IPS-15b (cell line): ENCODE measurements around the gene CDC42EP2.

Experiments used
- H3K27me3 ChIP-seq: one replicate; pipeline ENCODE4 v1.6.1; 2013; ENCODE audit warnings: low read length; ENCODE audit not compliant: control insufficient read depth, insufficient read depth
- H3K36me3 ChIP-seq: one replicate; pipeline ENCODE4 v1.6.1; 2013; ENCODE audit warnings: low read length; ENCODE audit not compliant: control insufficient read depth, insufficient read depth
- H3K4me1 ChIP-seq: one replicate; pipeline ENCODE4 v1.6.1; 2013; ENCODE audit warnings: mild to moderate bottlenecking, low read length; ENCODE audit not compliant: control insufficient read depth, insufficient read depth
- H3K4me3 ChIP-seq: one replicate; pipeline ENCODE4 v1.5.1; 2013; ENCODE audit warnings: low read depth, low read length
- H3K9ac ChIP-seq: one replicate; pipeline ENCODE4 v1.6.1; 2013; ENCODE audit warnings: low read depth, mild to moderate bottlenecking, low read length
- H3K9me3 ChIP-seq: one replicate; pipeline ENCODE4 v1.6.1; 2013; ENCODE audit warnings: mild to moderate bottlenecking, low read length; ENCODE audit not compliant: control insufficient read depth, insufficient read depth

The CDC42EP2 gene

GRCh38 chr11:65355013-65355775, 40.5 kb downstream of the CDC42EP2 start:
- peaks cover 29% of the 10 kb centered on the region for H3K27me3 ChIP-seq
- no peaks in the 10 kb centered on the region for H3K4me1 ChIP-seq
- H3K9me3 ChIP-seq, result no peaks in the 10 kb centered on the region
- H3K36me3 ChIP-seq, result peaks cover 8% of the 10 kb centered on the region
- H3K9ac ChIP-seq, result no peak overlapping the region
- H3K4me3 ChIP-seq, result peak overlapping the region; percentile 86

GRCh38 chr11:65355776-65356393, 41.2 kb downstream of the CDC42EP2 start:
- Histone ChIP-seq H3K27me3 (peaks cover 29% of the 10 kb centered on the region), H3K9ac (no peak overlapping the region), H3K4me3 (peak overlapping the region; percentile 86), H3K36me3 (peaks cover 8% of the 10 kb centered on the region), H3K9me3 (no peaks in the 10 kb centered on the region), H3K4me1 (no peaks in the 10 kb centered on the region)

- Histone ChIP-seq H3K36me3 (peaks cover 7% of the 10 kb centered on the region), H3K4me1 (no peaks in the 10 kb centered on the region), H3K27me3 (peaks cover 29% of the 10 kb centered on the region), H3K4me3 (peak overlapping the region; percentile 86), H3K9ac (no peak overlapping the region), H3K9me3 (no peaks in the 10 kb centered on the region)
Measured at GRCh38 chr11:65356394-65356972, 41.8 kb downstream of the CDC42EP2 start.

- no peaks in the 10 kb centered on the region for H3K9me3 ChIP-seq
Measured at GRCh38 chr11:65357856-65358356, 43.2 kb downstream of the CDC42EP2 start.

GRCh38 chr11:65362320-65362931, 47.8 kb downstream of the CDC42EP2 start:
- Histone ChIP-seq H3K9ac (no peak overlapping the region), H3K9me3 (no peaks in the 10 kb centered on the region), H3K4me1 (peaks cover 5% of the 10 kb centered on the region), H3K36me3 (no peaks in the 10 kb centered on the region), H3K4me3 (no peak overlapping the region), H3K27me3 (peaks cover 8% of the 10 kb centered on the region)

More at GRCh38 chr11:65357856-65358356, 43.2 kb downstream of the CDC42EP2 start:
- Histone ChIP-seq H3K9ac (no peak overlapping the region), H3K27me3 (peaks cover 29% of the 10 kb centered on the region), H3K4me1 (no peaks in the 10 kb centered on the region), H3K4me3 (no peak overlapping the region), H3K36me3 (no peaks in the 10 kb centered on the region)

GRCh38 chr11:65362966-65363365, 48.3 kb downstream of the CDC42EP2 start:
- no peak overlapping the region for H3K9ac ChIP-seq
- no peak overlapping the region for H3K4me3 ChIP-seq
- peaks cover 5% of the 10 kb centered on the region for H3K4me1 ChIP-seq
- no peaks in the 10 kb centered on the region for H3K9me3 ChIP-seq
- no peaks in the 10 kb centered on the region for H3K36me3 ChIP-seq
- H3K27me3 ChIP-seq, result peaks cover 3% of the 10 kb centered on the region

GRCh38 chr11:65363770-65364169, 49.1 kb downstream of the CDC42EP2 start:
- Histone ChIP-seq H3K4me3 (no peak overlapping the region), H3K9ac (no peak overlapping the region)

GRCh38 chr11:65366340-65366773, 51.7 kb downstream of the CDC42EP2 start:
- Histone ChIP-seq H3K36me3 (no peaks in the 10 kb centered on the region), H3K9ac (no peak overlapping the region), H3K9me3 (no peaks in the 10 kb centered on the region), H3K27me3 (no peaks in the 10 kb centered on the region), H3K4me1 (peaks cover 5% of the 10 kb centered on the region), H3K4me3 (no peak overlapping the region)

More at GRCh38 chr11:65363770-65364169, 49.1 kb downstream of the CDC42EP2 start:
- no peaks in the 10 kb centered on the region for H3K9me3 ChIP-seq
- H3K4me1 ChIP-seq, result peaks cover 5% of the 10 kb centered on the region
- no peaks in the 10 kb centered on the region for H3K36me3 ChIP-seq
- H3K27me3 ChIP-seq, result no peaks in the 10 kb centered on the region

GRCh38 chr11:65370659-65371049, 56.0 kb downstream of the CDC42EP2 start:
- no peaks in the 10 kb centered on the region for H3K9me3 ChIP-seq
- no peak overlapping the region for H3K9ac ChIP-seq
- no peak overlapping the region for H3K4me3 ChIP-seq
- no peaks in the 10 kb centered on the region for H3K36me3 ChIP-seq
- H3K4me1 ChIP-seq, result peaks cover 5% of the 10 kb centered on the region
- H3K27me3 ChIP-seq, result no peaks in the 10 kb centered on the region
